T follicular helper cell (primary cell): ENCODE results near the gene AXIN1.
"Not testable (repeated sequence)": the region's sequence is repeated elsewhere in the genome, so short reads cannot be mapped to it uniquely, and the experiment has no call there.

ENCODE experiments used
- DNase-seq: peaks from one replicate; pipeline ENCODE4 v3.0.0-alpha.2; 2020; ENCODE audit warnings: low read depth

The AXIN1 gene

GRCh38 chr16:281660-282255, 70.8 kb downstream of the AXIN1 start:
- DNase-seq, result no peak

- no peak for DNase-seq
Observed at GRCh38 chr16:280991-281659, 71.4 kb downstream of the AXIN1 start.

- DNase-seq, result no peak
Observed at GRCh38 chr16:280552-280951, 72.0 kb downstream of the AXIN1 start, which contains the start of gene ARHGDIG. Gene ARHGDIG (plus strand): TSS chr16:280591. CDS start chr16:280681, 90 bp downstream.

- DNase-seq, result no peak
Observed at GRCh38 chr16:280005-280460, 72.5 kb downstream of the AXIN1 start.

GRCh38 chr16:279531-279930, 73.0 kb downstream of the AXIN1 start:
- no peak for DNase-seq

GRCh38 chr16:278863-279366, 73.6 kb downstream of the AXIN1 start:
- DNase-seq, result peak; percentile 12

- DNase-seq, result no peak
Observed at GRCh38 chr16:276426-277077, 76.0 kb downstream of the AXIN1 start.

- no peak for DNase-seq
Observed at GRCh38 chr16:275786-276232, 76.7 kb downstream of the AXIN1 start, which contains the start of gene RGS11. Gene RGS11 (minus strand): TSS chr16:275944. CDS start chr16:275911, 33 bp downstream.

- DNase-seq, result no peak
Observed at GRCh38 chr16:275041-275641, 77.4 kb downstream of the AXIN1 start.

GRCh38 chr16:273547-274421, 78.7 kb downstream of the AXIN1 start:
- DNase-seq, result no peak

GRCh38 chr16:272633-273546, 79.6 kb downstream of the AXIN1 start:
- no peak for DNase-seq

- DNase-seq, result no peak
Observed at GRCh38 chr16:270381-271255, 81.9 kb downstream of the AXIN1 start.

GRCh38 chr16:269061-269796, 83.3 kb downstream of the AXIN1 start:
- DNase-seq, result no peak

GRCh38 chr16:268141-269053, 84.1 kb downstream of the AXIN1 start:
- DNase-seq, result no peak

GRCh38 chr16:267562-267961, 85.0 kb downstream of the AXIN1 start:
- DNase-seq, result not testable (repeated sequence)

GRCh38 chr16:266258-267164, 86.0 kb downstream of the AXIN1 start:
- no peak for DNase-seq
